Breast epithelium (tissue), 3 donors: ENCODE data around the gene ATP23.

Source experiments
- POLR2AphosphoS5 ChIP-seq, 3 donors: sonication (generic); formaldehyde crosslinking; IDR thresholded peaks; one replicate each; pipeline ENCODE4 v1.6.1; 2017; ENCODE audit warnings: antibody characterized with exemption in 3 of 3
- TF ChIP-seq, protein P1 (sequence below), 3 donors: fragments of 450-650 bp; IDR thresholded peaks; one replicate each; pipeline ENCODE4 v1.5.1; 2016 to 2017; ENCODE audit warnings: antibody characterized with exemption in 3 of 3, mild to moderate bottlenecking in 3 of 3, moderate library complexity in 3 of 3

DNA sequence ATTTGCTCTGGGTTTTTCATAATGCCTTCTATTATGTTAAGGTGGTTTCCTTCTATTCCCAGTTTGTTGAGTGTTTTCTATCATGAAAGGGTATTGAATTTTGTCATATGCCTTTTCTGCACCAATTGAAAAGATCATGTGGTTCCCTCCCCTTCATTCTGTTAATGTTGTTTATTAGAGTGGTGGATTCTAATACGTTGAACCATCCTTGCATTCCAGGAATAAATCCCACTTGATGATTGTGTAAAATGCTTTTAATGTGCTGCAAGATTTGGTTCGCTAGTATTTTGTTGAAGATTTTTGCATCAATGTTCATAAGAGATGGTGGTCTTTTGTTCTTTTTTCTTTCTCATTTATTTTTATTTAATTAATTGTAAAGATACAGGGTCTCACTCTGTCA is 55.2 kb downstream of the ATP23 start:
- TF ChIP-seq, protein P1, sequence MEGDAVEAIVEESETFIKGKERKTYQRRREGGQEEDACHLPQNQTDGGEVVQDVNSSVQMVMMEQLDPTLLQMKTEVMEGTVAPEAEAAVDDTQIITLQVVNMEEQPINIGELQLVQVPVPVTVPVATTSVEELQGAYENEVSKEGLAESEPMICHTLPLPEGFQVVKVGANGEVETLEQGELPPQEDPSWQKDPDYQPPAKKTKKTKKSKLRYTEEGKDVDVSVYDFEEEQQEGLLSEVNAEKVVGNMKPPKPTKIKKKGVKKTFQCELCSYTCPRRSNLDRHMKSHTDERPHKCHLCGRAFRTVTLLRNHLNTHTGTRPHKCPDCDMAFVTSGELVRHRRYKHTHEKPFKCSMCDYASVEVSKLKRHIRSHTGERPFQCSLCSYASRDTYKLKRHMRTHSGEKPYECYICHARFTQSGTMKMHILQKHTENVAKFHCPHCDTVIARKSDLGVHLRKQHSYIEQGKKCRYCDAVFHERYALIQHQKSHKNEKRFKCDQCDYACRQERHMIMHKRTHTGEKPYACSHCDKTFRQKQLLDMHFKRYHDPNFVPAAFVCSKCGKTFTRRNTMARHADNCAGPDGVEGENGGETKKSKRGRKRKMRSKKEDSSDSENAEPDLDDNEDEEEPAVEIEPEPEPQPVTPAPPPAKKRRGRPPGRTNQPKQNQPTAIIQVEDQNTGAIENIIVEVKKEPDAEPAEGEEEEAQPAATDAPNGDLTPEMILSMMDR (IDR thresholded peaks at IDR 0.05) = no peak
- TF ChIP-seq POLR2AphosphoS5 (IDR thresholded peaks at IDR 0.05) = no peak
